Omental fat pad (tissue), 4 donors: ENCODE results near the gene RBFOX2. TPM values are rescaled to one million over a fixed set of nuclear protein-coding genes. Genes with fewer than 3 reads are reported as not detected.

Experiments used
- ATAC-seq: fragments of 150-250 bp; one replicate; pipeline ENCODE4 v1.9.1; 2016; ENCODE audit warnings: mild to moderate bottlenecking, moderate library complexity; ENCODE audit not compliant: low FRiP score
- DNase-seq: peaks from one replicate; pipeline ENCODE4 v3.0.0-alpha.2; 2019; ENCODE audit warnings: low spot score
- total RNA-seq, 4 donors: library from RNA; depleted of rRNA; stranded (reverse); fragments of >200 nt; gene quantifications; one replicate each; pipeline ENCODE4 v1.1.0, GENCODE V29; 2016
- TF ChIP-seq, protein P1 (sequence below), 3 donors: fragments of 450-650 bp; IDR thresholded peaks; one replicate each; pipeline ENCODE4 v1.5.1; 2016 to 2017; ENCODE audit warnings: antibody characterized with exemption in 3 of 3, mild to moderate bottlenecking in 3 of 3, moderate library complexity in 2 of 3

Gene RBFOX2
- total RNA-seq, 4 donors from 2014 or later = 41.2 to 80.7 (median 60.1) TPM

DNA sequence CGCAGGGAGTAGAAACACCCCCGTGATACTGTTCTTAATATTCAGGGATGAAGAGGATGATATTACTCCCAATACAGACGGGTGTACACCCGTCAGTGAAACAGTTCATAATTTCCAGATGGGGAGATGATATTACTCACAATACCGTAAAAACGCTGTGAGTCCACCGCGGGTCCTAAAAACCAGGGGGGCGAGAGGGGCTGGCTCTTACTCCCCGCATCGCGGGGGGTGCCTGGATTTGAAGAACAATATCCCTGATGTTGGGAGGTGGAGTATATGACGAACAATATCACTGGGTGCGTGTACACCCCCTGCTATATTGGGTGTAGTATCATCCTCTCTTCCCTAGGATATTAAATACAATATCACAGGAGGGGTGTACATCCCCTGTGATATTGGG is 331.5 kb downstream of the RBFOX2 start:
- TF ChIP-seq, protein P1, sequence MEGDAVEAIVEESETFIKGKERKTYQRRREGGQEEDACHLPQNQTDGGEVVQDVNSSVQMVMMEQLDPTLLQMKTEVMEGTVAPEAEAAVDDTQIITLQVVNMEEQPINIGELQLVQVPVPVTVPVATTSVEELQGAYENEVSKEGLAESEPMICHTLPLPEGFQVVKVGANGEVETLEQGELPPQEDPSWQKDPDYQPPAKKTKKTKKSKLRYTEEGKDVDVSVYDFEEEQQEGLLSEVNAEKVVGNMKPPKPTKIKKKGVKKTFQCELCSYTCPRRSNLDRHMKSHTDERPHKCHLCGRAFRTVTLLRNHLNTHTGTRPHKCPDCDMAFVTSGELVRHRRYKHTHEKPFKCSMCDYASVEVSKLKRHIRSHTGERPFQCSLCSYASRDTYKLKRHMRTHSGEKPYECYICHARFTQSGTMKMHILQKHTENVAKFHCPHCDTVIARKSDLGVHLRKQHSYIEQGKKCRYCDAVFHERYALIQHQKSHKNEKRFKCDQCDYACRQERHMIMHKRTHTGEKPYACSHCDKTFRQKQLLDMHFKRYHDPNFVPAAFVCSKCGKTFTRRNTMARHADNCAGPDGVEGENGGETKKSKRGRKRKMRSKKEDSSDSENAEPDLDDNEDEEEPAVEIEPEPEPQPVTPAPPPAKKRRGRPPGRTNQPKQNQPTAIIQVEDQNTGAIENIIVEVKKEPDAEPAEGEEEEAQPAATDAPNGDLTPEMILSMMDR (IDR thresholded peaks at IDR 0.05) = no peak
- ATAC-seq (no peak), DNase-seq (no peak)

DNA sequence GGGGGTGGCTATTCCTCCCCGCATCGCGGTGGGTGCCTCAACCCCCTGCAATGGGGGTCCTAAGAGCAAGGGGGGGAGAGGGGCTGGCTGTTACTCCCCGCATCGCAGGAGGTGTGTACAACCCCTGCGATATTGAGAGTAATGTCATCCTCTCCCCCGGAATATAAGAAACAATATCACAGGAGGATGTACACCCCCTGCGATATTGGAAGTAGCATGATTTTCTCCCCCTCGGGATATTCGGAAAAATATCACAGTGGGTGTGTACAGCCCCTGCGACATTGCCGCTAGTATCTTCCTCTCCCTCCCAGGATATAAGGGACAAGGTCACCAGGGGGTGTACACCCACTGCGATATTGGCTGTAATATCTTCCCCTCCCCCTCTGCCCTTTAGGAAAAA is 333.4 kb downstream of the RBFOX2 start:
- no peak for ATAC-seq
- no peak for DNase-seq
- TF ChIP-seq, protein P1 (IDR thresholded peaks at IDR 0.05) = no peak

DNA sequence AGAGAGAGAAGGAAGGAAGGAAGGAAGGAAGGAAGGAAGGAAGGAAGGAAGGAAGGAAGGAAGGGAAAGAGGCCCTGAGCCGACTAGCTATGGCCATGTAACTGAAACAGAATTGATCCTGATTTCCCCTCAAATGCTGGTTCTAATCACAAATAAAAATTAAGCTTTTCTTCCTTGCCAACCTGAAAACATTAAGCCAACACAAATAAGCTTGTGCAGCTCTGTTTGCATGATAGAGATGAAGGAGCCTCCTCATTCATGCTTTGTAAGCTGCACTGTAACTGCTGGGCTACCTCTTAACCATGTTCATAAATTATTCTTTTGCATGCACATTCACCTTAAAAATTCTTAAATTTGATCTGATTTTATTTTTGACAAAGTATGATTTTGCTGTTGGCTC is 338.6 kb downstream of the RBFOX2 start:
- TF ChIP-seq, protein P1 (IDR thresholded peaks at IDR 0.05) = no peak
- no peak for ATAC-seq

DNA sequence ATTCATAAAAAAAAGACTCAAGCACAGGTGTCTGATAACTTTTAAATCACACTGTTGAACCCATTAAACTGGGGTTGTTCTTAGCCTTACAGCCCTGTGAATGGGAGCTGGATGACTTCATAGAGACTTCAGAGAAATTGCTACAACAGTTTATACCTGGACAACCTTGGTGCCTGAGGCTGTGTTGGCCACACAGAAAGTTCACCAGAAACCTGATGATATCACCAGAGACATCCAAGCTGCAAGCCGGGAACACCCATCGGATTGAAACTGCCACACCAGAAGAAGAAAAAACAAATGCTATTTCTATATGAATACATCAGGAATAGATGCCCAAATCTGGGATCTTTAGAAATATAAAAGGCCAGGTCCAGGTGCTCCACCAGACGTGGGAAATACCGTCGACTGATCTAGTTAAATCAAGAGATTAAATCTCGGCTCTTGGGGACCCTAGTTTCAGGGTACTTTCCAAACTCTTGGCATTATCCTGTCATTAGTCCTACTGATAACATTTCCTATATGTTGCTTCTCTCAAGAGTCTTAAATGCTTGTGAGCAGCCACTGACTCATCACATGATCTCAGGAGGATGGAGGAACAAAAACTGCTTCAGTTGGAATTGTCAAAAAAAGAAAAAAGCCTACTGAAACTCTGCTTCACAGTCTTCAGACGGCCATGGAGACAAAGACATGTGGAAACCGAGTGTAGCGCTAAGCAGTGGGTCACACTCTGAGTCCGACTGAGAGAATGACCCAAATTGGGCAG is 339.5 kb downstream of the RBFOX2 start:
- TF ChIP-seq, protein P1 (IDR thresholded peaks at IDR 0.05) = no peak
- DNase-seq = no peak
- no peak for ATAC-seq

More for the DNA sequence above, 338.6 kb downstream of the RBFOX2 start:
- DNase-seq = no peak

Other genes starting within 250 kb of the RBFOX2 start
- 100 to 1,000 TPM in 1 of 4 donors, 10 to 100 TPM in 3; 39.5 to 273 (median 73.9) TPM for gene APOL3, start 131.9 kb upstream of the RBFOX2 start, total RNA-seq
- 100 to 1,000 TPM in 1 of 4 donors, 10 to 100 TPM in 2, under 1 TPM in 1; 0.31 to 113 (median 44.3) TPM for gene APOL4, start 173.0 kb upstream of the RBFOX2 start, total RNA-seq
- gene APOL2, start 210.7 kb upstream of the RBFOX2 start, total RNA-seq = 100 to 1,000 TPM in 2 of 4 donors, 10 to 100 TPM in 2; 63.2 to 122 (median 93.0) TPM
- 10 to 100 TPM; 27.3 to 89.3 (median 65.3) TPM for gene APOL1, start 224.3 kb upstream of the RBFOX2 start, total RNA-seq